Body of pancreas (tissue), 4 donors: Measurements from ENCODE around the gene ELOA. TPM values are rescaled to one million over a fixed set of nuclear protein-coding genes. Genes with fewer than 3 reads are reported as not detected.

ENCODE experiments used
- ATAC-seq: fragments of 150-250 bp; one replicate; pipeline ENCODE4 v1.9.1; 2016
- DNase-seq, 4 donors: peaks; one replicate each; pipeline ENCODE4 v3.0.0-alpha.2; 2019
- H3K27ac ChIP-seq, 4 donors: fragments of 200-600 bp; sonication (generic); 1 replicate in 3 of 4; 2 replicates in 1 of 4; pipeline versions ENCODE4 v1.5.1 to v1.6.1; 2016 to 2019; ENCODE audit warnings: mild to moderate bottlenecking in 1 of 4, mixed read lengths in 1 of 4, moderate library complexity in 1 of 4
- H3K27me3 ChIP-seq, 2 donors: fragments of 200-600 bp; sonication (generic); one replicate each; pipeline ENCODE4 v1.6.0; 2016; ENCODE audit warnings: mild to moderate bottlenecking in 1 of 2
- H3K36me3 ChIP-seq, 2 donors: fragments of 200-600 bp; sonication (generic); replicated peaks in 1 of 2; 2 replicates each; pipeline ENCODE4 v1.5.1; 2016; ENCODE audit warnings: low read depth in 2 of 2; ENCODE audit not compliant: insufficient read depth in 1 of 2
- H3K4me1 ChIP-seq: fragments of 200-600 bp; sonication (generic); one replicate; pipeline ENCODE4 v1.6.0; 2016
- H3K4me3 ChIP-seq, 2 donors: fragments of 200-600 bp; sonication (generic); 1 replicate in 1 of 2; 2 replicates in 1 of 2; pipeline ENCODE4 v1.5.1; 2016 to 2019
- H3K9me3 ChIP-seq, 3 donors: fragments of 200-600 bp; sonication (generic); 1 replicate in 2 of 3; 2 replicates in 1 of 3; pipeline ENCODE4 v1.5.1; 2016
- POLR2A ChIP-seq, 3 donors: fragments of 450-650 bp; IDR thresholded peaks; one replicate each; pipeline ENCODE4 v1.6.1; 2016; ENCODE audit warnings: antibody characterized with exemption in 3 of 3, mild to moderate bottlenecking in 2 of 3
- WGBS, 2 donors: methylation state at CpG; one replicate each; pipeline ENCODE4 v1.1.5; 2017; 5-methylcytosine and 5-hydroxymethylcytosine counted together
- intact Hi-C: fragments of 100-400 bp; cut with DNase I; formaldehyde crosslinking; loops from one replicate; pipeline ENCODE4 v1.15.1; 2023
- total RNA-seq, 2 donors: library from RNA; depleted of rRNA; stranded (reverse); fragments of >200 nt; gene quantifications; one replicate each; pipeline ENCODE4 v1.1.0, GENCODE V29; 2016
- TF ChIP-seq, protein P1 (sequence below), 7 experiments: fragments of 450-650 bp in 4 of 7; fragments of 200-600 bp in 3 of 7; sonication (generic) in 3 of 7; IDR thresholded peaks; one replicate each; pipeline ENCODE4 v1.5.1; 2016 to 2019; ENCODE audit warnings: antibody characterized with exemption in 7 of 7

ELOA gene
- total RNA-seq, 2 donors from 2014 or later, result 22.6 to 28.0 TPM

DNA sequence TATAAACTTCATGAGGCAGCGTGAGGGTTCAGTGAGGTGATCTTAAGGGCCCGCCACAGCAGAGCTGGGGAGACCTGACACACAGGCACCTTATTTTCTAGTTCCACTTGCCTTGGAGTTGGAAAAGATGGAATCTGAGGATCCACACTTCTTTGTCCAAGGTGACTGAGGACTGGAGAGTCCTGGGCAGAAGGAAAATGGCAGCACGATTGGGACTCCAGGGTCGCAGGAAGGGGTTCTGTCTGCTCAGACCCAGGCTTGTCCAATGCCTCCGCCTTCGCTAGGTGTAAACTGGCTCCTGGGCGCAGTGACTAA is 55.9 kb downstream of the ELOA start:
- intact Hi-C loops, result no loop called here
- TF ChIP-seq, protein P1, sequence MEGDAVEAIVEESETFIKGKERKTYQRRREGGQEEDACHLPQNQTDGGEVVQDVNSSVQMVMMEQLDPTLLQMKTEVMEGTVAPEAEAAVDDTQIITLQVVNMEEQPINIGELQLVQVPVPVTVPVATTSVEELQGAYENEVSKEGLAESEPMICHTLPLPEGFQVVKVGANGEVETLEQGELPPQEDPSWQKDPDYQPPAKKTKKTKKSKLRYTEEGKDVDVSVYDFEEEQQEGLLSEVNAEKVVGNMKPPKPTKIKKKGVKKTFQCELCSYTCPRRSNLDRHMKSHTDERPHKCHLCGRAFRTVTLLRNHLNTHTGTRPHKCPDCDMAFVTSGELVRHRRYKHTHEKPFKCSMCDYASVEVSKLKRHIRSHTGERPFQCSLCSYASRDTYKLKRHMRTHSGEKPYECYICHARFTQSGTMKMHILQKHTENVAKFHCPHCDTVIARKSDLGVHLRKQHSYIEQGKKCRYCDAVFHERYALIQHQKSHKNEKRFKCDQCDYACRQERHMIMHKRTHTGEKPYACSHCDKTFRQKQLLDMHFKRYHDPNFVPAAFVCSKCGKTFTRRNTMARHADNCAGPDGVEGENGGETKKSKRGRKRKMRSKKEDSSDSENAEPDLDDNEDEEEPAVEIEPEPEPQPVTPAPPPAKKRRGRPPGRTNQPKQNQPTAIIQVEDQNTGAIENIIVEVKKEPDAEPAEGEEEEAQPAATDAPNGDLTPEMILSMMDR (IDR thresholded peaks at IDR 0.05), result no peak
- no peak for TF ChIP-seq POLR2A (IDR thresholded peaks at IDR 0.05)
- ATAC-seq, result no peak
- Histone ChIP-seq H3K4me3 (no peak overlapping the region), H3K27me3 (no peaks in the 10 kb centered on the region), H3K27ac (peak overlapping the region; percentile 94 to 97 (median 96)), H3K9me3 (no peaks in the 10 kb centered on the region), H3K4me1 (peaks cover 33% of the 10 kb centered on the region), H3K36me3 (no peaks in the 10 kb centered on the region)
- no peak for DNase-seq
- 53 to 75% methylated on average over 7 of the region's 7 CpGs for WGBS, 2 donors

DNA sequence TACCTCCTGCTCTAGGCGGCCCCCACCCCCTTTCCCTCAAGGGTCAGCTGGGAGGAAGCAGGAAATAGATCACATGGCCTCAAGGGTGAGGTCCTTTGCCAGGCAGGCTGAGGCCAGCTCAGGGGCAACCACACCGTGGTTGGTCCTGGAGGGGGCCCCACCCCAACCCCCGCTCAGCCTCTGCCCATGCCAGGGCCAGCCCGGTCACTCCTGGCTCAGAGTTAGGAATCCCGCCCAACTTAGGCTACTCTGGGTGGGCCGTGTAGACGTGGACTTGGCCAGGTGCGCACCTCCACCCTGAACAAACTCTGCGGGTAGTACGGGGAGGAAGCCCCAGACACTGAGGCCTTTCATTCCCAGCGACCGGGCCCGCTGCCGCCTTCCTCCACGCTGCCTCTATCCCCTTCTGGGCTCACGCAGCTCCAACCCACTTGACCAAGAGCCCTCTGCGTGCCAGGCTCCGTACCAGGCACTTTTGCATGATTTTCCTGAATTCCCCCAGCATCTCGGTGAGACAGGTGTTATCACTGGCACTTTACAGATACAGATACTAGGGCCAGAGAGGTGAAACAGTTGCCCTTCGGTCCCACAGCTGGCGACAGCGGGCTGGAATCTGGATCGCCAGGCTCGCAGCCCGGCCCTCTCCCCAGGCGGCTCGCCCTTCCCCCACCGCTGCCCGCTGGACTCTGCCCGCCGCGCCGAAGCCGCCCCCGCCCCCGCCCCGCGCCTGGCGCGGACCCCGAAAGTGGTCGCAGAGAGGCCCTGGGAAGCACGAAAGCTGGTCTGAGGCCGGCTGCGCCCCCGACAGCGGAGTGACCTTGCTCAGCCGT is 56.5 kb downstream of the ELOA start:
- Histone ChIP-seq H3K27me3 (no peaks in the 10 kb centered on the region), H3K27ac (peak overlapping the region; percentile 94 to 97 (median 96)), H3K4me3 (peak overlapping the region; percentile 76 to 99), H3K4me1 (peaks cover 33% of the 10 kb centered on the region), H3K9me3 (no peaks in the 10 kb centered on the region), H3K36me3 (no peaks in the 10 kb centered on the region)
- ATAC-seq, result peak; percentile 41
- 3 to 13% methylated on average over 5 to 47 of the region's 48 CpGs for WGBS, 2 donors
- intact Hi-C loops, result no loop called here
- DNase-seq, result peak; percentile 63 to 94 (median 73)
- TF ChIP-seq POLR2A (IDR thresholded peaks at IDR 0.05), result peak; percentile 63 to 85 (median 67)
- TF ChIP-seq, protein P1 (IDR thresholded peaks at IDR 0.05), result no peak

DNA sequence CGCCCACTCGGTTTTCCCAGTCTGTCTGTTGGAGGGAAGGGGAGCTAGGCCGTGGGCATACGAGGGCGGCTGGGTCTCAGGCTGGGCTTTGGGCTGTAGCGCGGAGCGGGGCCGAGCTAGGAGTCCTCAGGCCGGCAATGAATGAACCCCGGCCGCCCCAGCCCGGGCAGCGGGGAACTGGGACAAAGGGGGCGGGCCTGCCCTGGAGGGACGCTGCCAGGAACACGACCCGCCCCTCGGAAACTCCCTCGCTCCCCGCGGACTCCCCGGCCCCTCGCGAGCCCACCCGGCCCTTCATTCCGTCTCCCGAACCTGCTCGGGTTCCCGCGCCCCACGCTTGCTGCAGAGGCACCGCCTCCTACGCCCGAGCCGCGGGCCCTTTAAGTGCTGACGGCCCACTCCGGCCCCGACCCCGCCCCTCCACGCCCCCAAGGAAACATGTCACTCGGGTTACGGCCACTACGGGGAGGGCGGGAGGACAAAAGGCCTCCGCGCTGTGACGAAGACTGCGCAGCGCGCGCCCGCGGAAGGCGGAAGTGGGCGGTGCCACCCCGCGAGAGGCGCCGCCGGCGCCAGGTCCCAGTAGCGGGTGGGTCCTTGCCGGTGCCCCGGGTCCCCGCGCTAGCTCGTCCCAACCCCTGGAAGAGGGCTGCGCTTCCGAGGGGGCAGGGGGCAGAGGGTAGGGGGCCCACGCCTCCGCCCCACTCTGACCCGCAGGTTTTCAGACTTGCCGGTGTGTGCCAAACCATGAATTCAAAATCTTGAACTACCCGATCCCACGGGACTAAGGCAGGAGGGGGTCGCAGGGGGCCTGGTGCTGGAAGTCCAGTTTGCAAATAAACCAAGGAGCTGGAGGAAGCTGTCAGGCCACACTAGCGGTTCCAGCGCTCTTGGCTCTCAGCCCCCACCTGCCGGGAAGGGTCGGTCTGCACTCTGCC is 57.4 kb downstream of the ELOA start, which contains the start of gene GALE:
Gene GALE (minus strand): TSS at position 355 of the 938 bp plus-strand sequence. CDS start 1,747 bp downstream, outside the sequence.
- intact Hi-C loops, result no loop called here
- no peaks in the 10 kb centered on the region for H3K36me3 ChIP-seq
- H3K4me3 ChIP-seq, result peak within 1 kb of the TSS; percentile 76 to 99
- 1 to 2% methylated on average over 13 to 82 of the region's 82 CpGs for WGBS, 2 donors
- H3K27me3 ChIP-seq, result no peaks in the 10 kb centered on the region
- peaks cover 33% of the 10 kb centered on the region for H3K4me1 ChIP-seq
- DNase-seq (peak; percentile 97 to 98 (median 98)), ATAC-seq (peak; percentile 92)
- H3K9me3 ChIP-seq, result no peaks in the 10 kb centered on the region
- TF ChIP-seq POLR2A (IDR thresholded peaks at IDR 0.05), result peak; percentile 77 to 83 (median 79)
- TF ChIP-seq, protein P1 (IDR thresholded peaks at IDR 0.05), result peak in 1 of 7 experiments; percentile 25
- H3K27ac ChIP-seq, result peak within 1 kb of the TSS; percentile 94 to 97 (median 96)

DNA sequence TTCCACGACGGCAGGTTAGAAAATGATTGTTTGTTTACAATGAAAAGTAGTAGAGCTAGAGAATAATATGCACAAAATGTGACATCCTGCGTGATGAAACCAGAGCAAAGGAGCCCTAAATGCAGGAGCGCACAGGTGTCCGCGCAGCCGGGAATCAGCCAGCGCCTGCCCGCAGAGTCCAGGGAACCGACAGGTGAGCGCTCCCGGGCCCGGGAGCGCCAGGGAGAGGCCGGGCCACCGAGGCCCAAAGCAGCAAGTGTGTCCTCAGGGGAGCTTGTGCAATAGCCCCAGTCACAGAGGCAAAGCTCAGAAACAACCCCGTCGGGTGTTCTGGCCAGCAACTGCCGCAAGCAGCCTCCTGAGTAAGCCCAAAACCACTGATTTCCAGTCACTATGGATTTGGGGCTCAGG is 58.1 kb downstream of the ELOA start:
- H3K36me3 ChIP-seq, result no peaks in the 10 kb centered on the region
- H3K4me1 ChIP-seq, result peaks cover 33% of the 10 kb centered on the region
- 9 to 13% methylated on average over 18 to 19 of the region's 19 CpGs for WGBS, 2 donors
- no peaks in the 10 kb centered on the region for H3K9me3 ChIP-seq
- H3K27ac ChIP-seq, result peak overlapping the region; percentile 94 to 97 (median 96)
- no peaks in the 10 kb centered on the region for H3K27me3 ChIP-seq
- intact Hi-C loops, result no loop called here
- ATAC-seq, result peak; percentile 19
- peak overlapping the region; percentile 24 to 76 for H3K4me3 ChIP-seq
- DNase-seq, result peak; percentile 48 to 58 (median 54)
- no peak for TF ChIP-seq POLR2A (IDR thresholded peaks at IDR 0.05)
- TF ChIP-seq, protein P1 (IDR thresholded peaks at IDR 0.05), result peak in 1 of 7 experiments; percentile 10
